Caki2 (cell line): Measurements from ENCODE around the gene ARHGDIG. TPM values are rescaled to one million over a fixed set of nuclear protein-coding genes. Genes with fewer than 3 reads are reported as not detected.
A peak's percentile ranks its signal among the peaks of the same experiment; 100 is the strongest.

ENCODE experiments used
- DNase-seq: peaks from one replicate; pipeline ENCODE4 v3.0.0-alpha.2; 2015; ENCODE audit warnings: low read depth
- in situ Hi-C: cut with HindIII; loops from 2 replicates; pipeline ENCODE4 v1.10.0; 2016; ENCODE audit warnings: low sequenced_read_pairs, low pct_unique_long_range_greater_than_20kb, mixed read lengths
- total RNA-seq: library from RNA; depleted of rRNA; stranded (reverse); fragments of >200 nt; shearing (Covaris generic); gene quantifications from 2 replicates; pipeline ENCODE4 v1.2.3, GENCODE V29; 2014; ENCODE audit warnings: low replicate concordance

Gene ARHGDIG
- total RNA-seq, 1 experiment from 2014 or later = not detected

DNA sequence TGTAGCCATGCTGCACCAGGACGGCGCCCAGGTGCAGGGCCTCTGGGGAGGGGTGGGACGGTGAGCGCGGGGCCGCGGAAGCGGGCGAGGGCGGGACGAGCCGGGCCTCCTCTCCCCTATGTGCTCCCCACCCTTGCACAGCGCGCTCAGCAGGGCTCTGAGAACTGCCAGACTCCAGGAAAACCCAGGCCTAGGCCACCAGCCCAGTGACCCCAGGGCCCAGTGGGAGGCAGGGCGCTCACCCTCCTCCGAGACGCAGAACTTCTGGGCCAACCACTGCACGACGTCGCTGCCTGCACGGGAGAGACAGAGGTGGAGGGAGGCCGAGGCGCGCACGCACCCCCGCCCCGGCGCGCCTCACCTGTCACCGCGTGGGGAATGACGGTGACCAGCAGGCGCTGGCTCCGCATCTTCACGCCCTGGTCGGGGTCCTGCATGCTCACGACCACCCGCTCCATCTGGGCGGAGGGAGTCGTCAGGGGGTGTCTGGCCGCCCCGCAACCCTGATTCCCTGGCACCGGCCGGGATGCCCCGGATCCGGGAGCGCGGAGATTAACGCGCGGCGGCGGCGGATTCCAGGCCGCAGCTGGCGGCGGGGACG lies 5.2 kb upstream of the ARHGDIG start:
- no peak for DNase-seq
- in situ Hi-C loops = no loop called here

DNA sequence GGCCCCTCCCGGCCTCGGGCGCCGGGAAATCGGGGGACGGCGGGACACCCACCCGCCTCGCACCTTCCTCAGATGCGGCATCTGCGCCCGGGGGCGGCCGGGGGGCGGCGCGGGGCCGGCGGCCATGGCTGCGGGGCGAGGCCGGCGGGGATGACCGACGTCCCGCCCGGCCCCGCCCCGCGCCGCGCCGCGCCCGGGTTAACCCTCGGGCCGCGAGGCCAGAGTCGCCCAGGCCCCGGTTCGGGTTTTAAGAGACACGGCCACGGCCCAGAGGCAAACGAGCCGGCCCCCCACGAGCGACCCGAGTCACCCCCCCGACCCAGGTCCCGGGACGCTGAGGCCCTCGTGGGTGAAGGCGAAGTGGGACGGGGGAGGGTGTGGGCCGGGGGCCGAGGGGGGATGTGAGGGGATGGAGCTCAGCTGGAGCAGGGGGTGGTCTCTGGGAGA lies 4.6 kb upstream of the ARHGDIG start, which contains the start of gene RGS11:
TSS of gene RGS11 (minus strand) at position 159 of the 447 bp plus-strand sequence. CDS start at position 126, 33 bp downstream.
- in situ Hi-C loops = no loop called here
- no peak for DNase-seq

DNA sequence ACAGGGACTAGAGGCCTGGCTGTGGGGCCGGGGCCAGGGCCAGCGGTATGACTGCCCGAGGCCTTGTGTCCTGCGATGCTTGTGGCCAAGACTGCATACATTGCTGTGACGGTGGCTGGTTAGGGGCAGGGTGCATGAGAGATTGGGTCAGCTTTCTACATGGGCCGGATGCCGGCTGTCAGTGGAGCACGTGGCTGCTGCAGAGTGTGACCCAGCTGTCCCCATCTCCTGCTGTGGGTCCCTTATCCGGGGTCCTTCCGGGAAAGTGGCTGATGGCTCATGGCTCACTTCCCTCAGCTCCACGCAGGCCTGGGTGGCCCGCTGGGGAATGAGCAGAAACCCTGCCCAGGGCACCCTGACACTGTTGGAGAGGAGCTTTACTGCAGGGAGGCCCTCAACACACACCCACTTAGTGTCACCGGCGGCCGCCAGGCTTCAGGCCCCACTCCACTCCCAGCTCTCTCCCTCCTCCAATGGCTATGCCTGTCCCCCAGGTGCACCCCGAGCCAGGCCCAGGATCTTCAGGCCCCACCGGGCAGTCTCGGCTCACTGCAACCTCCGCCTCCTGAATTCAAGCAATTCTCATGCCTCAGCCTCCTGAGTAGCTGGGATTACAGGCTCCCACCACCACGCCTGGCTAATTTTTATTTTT lies 3.8 kb upstream of the ARHGDIG start:
- in situ Hi-C loops = no loop called here
- DNase-seq = no peak

DNA sequence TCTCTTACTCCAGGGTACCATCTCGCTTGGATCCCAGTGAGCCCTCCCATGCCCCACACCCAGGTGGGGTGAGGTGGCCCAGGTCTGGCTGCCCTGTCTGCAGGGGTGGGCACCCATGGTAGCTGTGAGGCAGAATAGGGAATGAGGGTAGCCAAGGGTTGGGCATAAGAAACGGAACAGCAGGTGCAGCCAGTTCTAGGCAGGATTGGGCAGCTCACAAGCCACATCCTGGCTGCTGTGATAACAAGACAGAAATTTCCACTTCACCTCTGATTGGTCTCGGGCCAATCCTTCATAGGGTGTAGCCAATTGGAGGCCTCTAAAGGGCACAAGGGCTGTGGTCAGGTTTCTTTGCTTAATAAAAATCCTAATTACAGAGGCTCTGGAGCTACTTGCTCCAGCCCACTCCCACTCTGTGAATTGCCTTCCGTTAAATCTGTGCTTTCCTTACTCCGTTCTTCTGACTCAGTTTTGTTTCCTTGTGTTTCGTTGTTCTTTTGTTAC lies 1.5 kb upstream of the ARHGDIG start:
- peak; percentile 30 for DNase-seq
- in situ Hi-C loops = no loop called here

DNA sequence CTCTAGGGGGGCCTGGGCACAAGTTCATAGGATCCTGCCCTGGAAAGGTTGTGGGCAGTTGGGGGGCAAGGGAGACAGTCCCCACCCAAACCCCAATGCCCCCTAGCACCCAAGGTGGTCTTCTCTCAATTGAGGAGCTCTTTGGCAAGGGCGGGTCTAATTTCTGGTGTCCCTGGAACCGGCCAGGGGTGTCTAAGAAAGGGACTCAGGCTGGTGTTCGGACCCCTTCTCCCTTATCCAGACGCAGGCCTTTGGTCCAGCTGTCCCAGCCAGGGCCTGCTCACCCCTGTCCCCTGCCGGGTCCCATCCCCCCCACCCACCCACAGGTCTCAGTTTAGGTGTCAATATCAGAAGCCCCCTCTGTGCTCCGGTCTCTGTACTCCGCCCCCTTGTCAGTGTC lies 860 bp upstream of the ARHGDIG start:
- in situ Hi-C loops = no loop called here
- no peak for DNase-seq

DNA sequence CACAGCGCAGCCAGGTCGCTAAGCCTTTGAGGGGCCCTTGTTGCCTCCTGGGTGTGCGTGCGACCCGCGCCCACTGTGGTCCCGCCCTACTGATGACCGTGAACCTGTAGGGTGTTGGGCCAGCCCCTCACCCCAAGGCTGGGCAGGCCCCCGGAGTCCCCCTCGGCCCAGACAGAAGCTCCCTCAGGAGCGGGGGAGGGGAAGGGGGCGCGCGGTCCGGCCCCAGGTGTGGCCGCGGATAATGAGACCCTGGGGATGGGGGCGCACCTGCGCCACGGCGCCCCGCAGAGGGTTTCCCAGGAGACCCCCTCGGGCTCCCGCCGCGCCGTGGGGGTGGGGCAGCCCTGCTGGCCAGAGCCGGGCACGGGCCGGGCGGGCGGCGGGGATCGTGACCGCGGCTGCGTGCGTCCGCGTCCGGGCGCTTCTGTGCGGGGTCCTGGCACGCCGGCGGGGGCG lies 358 bp upstream of the ARHGDIG start:
- in situ Hi-C loops = no loop called here
- DNase-seq = no peak

DNA sequence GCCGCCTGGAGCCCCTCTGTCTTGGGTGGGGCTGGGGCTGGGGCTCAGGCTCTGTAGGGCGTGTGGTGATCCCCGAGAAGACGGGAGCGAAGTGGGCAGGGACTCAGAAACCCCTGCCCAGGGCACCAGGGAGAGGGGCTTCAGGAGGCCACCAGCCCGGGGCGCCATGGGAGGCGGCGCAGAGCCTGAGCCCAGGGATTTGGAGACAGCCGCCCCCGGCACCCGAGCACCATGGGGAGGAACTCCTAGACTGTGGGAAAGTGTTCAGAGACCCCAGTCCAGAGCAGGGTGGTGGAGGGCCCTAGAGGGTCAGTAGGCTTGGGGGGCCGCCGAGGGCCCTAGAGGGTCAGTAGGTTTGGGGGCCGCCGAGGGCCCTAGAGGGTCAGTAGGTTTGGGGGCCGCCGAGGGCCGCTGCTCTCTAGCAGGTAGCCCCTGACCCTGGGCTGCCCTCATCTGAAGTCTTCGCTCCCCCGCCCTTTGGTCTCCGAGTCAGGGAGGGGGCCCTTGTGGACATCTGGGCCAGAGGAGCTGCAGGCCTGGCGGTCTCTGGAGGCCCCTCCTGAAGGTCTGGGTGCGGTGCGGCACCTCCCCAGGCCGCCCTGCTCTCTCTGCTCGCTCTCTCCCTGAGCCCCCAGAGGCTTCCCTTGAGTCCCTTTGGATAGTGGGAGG lies 734 bp downstream of the ARHGDIG start:
- in situ Hi-C loops = no loop called here
- DNase-seq = no peak

- no peak for DNase-seq
- in situ Hi-C loops = no loop called here
These were observed 1.4 kb downstream of the ARHGDIG start for GRCh38 chr16:281660-282255.

DNA sequence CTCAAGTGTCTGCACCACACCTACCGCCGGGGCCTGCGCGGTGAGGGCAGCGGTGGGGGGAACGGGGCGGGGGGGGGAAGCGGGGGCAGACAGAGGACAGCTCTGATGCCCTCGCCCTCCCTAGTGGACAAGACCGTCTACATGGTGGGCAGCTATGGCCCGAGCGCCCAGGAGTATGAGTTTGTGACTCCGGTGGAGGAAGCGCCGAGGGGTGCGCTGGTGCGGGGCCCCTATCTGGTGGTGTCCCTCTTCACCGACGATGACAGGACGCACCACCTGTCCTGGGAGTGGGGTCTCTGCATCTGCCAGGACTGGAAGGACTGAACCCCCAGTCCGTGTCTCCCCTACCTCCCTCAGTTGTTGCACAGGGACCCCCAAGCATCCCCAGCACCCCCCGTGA lies 2.1 kb downstream of the ARHGDIG start:
- in situ Hi-C loops = no loop called here
- no peak for DNase-seq

DNA sequence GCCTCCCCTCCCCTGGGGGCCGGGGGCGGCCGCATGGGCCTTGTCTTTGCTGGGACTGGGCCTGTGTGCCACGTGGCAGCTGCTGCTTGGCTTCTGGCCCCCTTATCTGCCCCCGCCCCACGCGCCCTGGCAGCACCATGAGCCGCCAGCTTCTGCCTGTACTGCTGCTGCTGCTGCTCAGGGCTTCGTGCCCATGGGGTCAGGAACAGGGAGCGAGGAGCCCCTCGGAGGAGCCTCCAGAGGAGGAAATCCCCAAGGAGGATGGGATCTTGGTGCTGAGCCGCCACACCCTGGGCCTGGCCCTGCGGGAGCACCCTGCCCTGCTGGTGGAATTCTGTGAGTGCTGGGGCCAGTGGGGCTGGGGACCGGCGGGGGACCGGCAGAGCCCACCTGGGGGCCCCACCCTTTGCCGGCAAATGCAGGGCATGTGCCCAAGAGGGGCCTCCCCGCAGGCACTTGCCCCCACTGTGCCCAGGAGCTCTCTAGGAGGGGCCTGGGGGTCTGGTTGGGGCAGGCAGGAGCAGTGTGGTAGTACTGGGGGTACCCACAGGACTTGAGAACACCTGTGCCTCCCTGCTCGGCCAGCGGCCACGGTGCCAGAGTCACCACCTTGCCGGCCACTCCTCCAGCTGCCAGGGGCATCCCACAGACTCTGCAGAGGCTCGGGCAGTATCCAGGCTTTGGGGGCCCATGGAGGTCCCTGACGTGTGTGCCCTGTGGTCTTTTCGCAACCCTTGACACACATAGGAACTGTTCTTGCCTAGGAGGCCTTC lies 2.8 kb downstream of the ARHGDIG start, which contains the start of gene PDIA2:
TSS of gene PDIA2 (plus strand) at position 132 of the 773 bp plus-strand sequence. CDS start at position 138, 6 bp downstream.
- no peak for DNase-seq
- in situ Hi-C loops = no loop called here

GRCh38 chr16:284204-285120 lies 4.1 kb downstream of the ARHGDIG start:
- in situ Hi-C loops = no loop called here
- no peak for DNase-seq

GRCh38 chr16:285146-286055 lies 5.0 kb downstream of the ARHGDIG start:
- in situ Hi-C loops = no loop called here

GRCh38 chr16:286491-287297 lies 6.3 kb downstream of the ARHGDIG start:
- in situ Hi-C loops = no loop called here
- no peak for DNase-seq

More at GRCh38 chr16:285146-286055, 5.0 kb downstream of the ARHGDIG start:
- DNase-seq = peak; percentile 57

DNA sequence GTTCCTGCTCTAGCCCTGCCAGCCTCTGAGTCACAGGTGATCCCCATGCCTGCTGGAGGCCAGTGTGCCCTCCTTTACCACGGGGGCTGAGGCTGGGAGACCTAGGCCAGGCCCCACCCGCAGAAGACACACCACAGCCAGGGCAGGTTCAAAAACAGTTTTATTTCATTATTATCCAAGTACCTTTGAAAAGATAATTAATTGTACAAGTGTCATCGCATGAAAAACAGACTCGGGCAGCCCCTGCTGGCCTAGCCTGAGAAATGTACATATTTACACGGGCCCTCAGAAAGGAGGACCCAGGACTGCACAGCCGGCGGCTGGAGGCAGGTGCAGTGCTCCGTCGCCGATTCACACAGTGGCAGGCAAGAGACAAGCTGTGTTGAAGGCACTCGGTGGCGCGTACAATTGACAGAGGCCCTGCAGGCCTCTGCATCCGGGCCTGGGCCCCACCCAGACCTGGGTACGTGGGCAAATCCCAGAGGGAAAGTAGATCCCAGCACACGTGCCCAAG lies 7.0 kb downstream of the ARHGDIG start:
- in situ Hi-C loops = no loop called here

More for the DNA sequence above, 7.0 kb downstream of the ARHGDIG start:
- DNase-seq = no peak
